Measurements from ENCODE around the gene CD59. TPM values are rescaled to one million over a fixed set of nuclear protein-coding genes. Genes with fewer than 3 reads are reported as not detected.

CD59 gene
- total and polyA plus RNA-seq, 2 experiments from 2014 or later: 298 to 346 TPM

DNA sequence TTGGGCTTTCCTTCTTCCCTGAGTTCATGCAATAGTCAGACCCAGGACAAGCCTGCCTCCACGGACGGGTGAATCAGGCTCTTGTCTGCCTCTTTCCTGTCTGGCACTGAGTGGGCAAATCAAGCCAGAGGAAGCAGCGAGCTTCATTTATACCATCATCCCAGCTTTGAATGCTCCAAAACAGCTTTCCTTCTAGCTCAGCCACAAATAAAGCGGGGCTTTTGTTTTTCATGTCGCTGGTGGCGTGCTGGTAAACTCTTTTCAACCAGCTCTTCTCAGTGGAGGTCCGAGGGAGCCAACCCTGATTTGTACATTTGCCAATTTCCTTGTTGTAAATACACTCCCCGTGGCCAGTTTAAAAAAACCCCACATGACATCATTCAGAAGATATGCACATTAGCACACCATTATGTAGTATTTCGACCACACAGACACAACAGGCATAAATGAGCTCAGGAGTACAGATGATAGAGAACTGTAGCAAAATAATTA is 44.2 kb downstream of the CD59 start:
- peak; percentile 89 for DNase-seq (ENCODE audit: low spot score)
- Histone ChIP-seq H2AFZ (peak overlapping the region; percentile 0), H3K4me2 (peak overlapping the region; percentile 59)

DNA sequence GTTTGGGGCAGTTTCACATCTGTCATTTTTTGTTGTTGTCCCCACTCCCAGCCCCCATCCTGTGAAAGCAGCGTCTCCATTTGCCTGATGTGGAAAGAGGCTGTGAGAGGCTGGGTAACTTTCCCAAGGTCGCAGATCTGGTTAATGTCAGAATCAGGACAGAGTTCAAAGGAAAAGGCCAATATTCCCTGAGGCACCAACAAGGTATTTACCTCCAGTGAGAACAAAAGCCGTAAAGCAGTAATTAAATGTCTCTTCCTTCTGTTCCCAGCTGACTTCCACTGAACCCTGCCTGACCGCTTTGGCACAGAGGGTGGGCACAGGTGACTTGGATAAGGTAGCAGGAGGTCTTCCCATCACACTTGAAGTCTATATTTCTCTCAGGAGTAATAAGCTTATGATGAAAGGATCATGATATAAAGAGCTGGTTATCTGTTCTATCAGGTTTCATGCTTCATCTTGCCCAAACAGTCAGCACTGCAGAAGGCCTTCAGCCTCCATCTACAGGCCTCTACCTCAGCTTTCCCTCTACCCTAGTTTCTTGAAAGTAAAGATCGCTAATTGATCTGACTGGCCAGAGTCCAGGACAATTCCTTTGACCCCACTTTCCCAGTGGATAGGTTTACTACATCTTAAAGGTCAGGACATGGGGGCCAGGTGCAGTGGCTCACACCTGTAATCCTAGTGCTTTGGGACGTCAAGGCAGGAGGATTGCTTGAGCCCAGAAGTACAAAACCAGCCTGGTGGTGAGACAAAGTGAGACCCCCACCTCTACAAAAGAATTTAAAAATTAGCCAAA is 45.0 kb downstream of the CD59 start:
- Histone ChIP-seq H3K36me3 (replicated peaks; ENCODE audit: insufficient read depth, low read depth) (no peaks in the 10 kb centered on the region), H3K4me2 (peak overlapping the region; percentile 59), H3K4me1 (ENCODE audit: insufficient read depth) (peaks cover 32% of the 10 kb centered on the region), H2AFZ (peak overlapping the region; percentile 0), H3K4me3 (no peak overlapping the region), H3K27ac (peak overlapping the region; percentile 93), H4K20me1 (ENCODE audit: insufficient read depth, poor library complexity, severe bottlenecking) (no peaks in the 10 kb centered on the region), H3K9me3 (ENCODE audit: low read depth) (no peaks in the 10 kb centered on the region), H3K79me2 (no peaks in the 10 kb centered on the region), H3K27me3 (no peaks in the 10 kb centered on the region), H3K9me2 (replicated peaks; ENCODE audit: insufficient read depth) (no peaks in the 10 kb centered on the region)
- 49% methylated on average over 6 of the region's 6 CpGs for WGBS (ENCODE audit: low lambda C conversion rate, missing lambda C conversion rate)
- no peak for TF ChIP-seq EZH2phosphoT487 (IDR thresholded peaks at IDR 0.05; ENCODE audit: low read depth, severe bottlenecking, unreplicated experiment)
- TF ChIP-seq, protein P1, sequence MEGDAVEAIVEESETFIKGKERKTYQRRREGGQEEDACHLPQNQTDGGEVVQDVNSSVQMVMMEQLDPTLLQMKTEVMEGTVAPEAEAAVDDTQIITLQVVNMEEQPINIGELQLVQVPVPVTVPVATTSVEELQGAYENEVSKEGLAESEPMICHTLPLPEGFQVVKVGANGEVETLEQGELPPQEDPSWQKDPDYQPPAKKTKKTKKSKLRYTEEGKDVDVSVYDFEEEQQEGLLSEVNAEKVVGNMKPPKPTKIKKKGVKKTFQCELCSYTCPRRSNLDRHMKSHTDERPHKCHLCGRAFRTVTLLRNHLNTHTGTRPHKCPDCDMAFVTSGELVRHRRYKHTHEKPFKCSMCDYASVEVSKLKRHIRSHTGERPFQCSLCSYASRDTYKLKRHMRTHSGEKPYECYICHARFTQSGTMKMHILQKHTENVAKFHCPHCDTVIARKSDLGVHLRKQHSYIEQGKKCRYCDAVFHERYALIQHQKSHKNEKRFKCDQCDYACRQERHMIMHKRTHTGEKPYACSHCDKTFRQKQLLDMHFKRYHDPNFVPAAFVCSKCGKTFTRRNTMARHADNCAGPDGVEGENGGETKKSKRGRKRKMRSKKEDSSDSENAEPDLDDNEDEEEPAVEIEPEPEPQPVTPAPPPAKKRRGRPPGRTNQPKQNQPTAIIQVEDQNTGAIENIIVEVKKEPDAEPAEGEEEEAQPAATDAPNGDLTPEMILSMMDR (IDR thresholded peaks at IDR 0.05; ENCODE audit: poor library complexity): no peak
- no peak for TF ChIP-seq EZH2 (IDR thresholded peaks at IDR 0.05; ENCODE audit: borderline replicate concordance)
- peak; percentile 56 for DNase-seq (ENCODE audit: low spot score)

More for the DNA sequence above, 44.2 kb downstream of the CD59 start:
- Histone ChIP-seq H3K4me1 (ENCODE audit: insufficient read depth) (peaks cover 32% of the 10 kb centered on the region), H3K4me3 (no peak overlapping the region), H3K27ac (peak overlapping the region; percentile 93), H4K20me1 (ENCODE audit: insufficient read depth, poor library complexity, severe bottlenecking) (no peaks in the 10 kb centered on the region), H3K36me3 (replicated peaks; ENCODE audit: insufficient read depth, low read depth) (no peaks in the 10 kb centered on the region), H3K9me2 (replicated peaks; ENCODE audit: insufficient read depth) (no peaks in the 10 kb centered on the region), H3K79me2 (no peaks in the 10 kb centered on the region), H3K27me3 (no peaks in the 10 kb centered on the region), H3K9me3 (ENCODE audit: low read depth) (no peaks in the 10 kb centered on the region)
- 29% methylated on average over 9 of the region's 9 CpGs for WGBS (ENCODE audit: low lambda C conversion rate, missing lambda C conversion rate)
- no peak for TF ChIP-seq EZH2phosphoT487 (IDR thresholded peaks at IDR 0.05; ENCODE audit: low read depth, severe bottlenecking, unreplicated experiment)
- TF ChIP-seq, protein P1 (IDR thresholded peaks at IDR 0.05; ENCODE audit: poor library complexity): no peak
- TF ChIP-seq EZH2 (IDR thresholded peaks at IDR 0.05; ENCODE audit: borderline replicate concordance): no peak

DNA sequence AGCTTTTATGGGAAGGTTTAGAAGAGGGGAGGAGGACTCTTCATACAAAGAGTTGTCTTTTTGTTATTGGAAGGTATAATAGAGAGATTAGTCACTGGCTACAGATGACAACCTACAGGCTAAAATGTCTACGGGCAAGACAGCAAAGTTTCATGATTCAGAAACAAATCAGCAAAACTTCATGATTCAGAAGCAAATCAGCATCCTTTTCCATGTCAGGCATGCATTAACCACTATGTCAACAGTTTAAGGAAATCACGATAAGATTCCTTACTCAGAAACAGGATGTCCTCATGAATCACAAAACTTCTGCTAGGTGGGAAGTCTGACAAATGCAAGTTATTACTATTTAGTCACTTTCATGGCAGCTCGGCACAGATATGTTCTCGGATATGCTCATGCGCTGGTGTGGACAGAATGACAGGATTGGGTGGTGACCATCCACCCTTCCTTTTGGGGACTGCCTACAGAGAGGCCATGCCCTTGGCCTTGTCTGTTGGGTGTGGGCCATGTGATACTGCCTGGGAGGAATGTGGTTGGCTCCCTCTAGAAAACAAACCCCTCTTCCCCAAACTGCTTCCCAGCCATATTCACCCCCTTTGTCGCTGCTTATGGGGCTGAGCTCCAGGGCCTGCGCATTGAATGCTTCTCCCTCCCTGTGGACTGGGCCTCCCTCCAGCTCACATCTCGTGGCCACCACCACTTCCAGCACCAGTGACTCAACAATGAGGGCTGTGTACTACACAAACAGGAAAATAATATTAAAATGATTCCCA is 45.7 kb downstream of the CD59 start:
- Histone ChIP-seq H3K4me3 (no peak overlapping the region), H3K4me2 (peak overlapping the region; percentile 59), H3K79me2 (no peaks in the 10 kb centered on the region), H3K4me1 (ENCODE audit: insufficient read depth) (peaks cover 32% of the 10 kb centered on the region), H3K27ac (peak overlapping the region; percentile 93), H3K9me3 (ENCODE audit: low read depth) (no peaks in the 10 kb centered on the region), H3K36me3 (replicated peaks; ENCODE audit: insufficient read depth, low read depth) (no peaks in the 10 kb centered on the region), H3K27me3 (no peaks in the 10 kb centered on the region), H4K20me1 (ENCODE audit: insufficient read depth, poor library complexity, severe bottlenecking) (no peaks in the 10 kb centered on the region), H3K9me2 (replicated peaks; ENCODE audit: insufficient read depth) (no peaks in the 10 kb centered on the region), H2AFZ (peak overlapping the region; percentile 9)
- no peak for TF ChIP-seq EZH2 (IDR thresholded peaks at IDR 0.05; ENCODE audit: borderline replicate concordance)
- TF ChIP-seq, protein P1 (IDR thresholded peaks at IDR 0.05; ENCODE audit: poor library complexity): no peak
- TF ChIP-seq EZH2phosphoT487 (IDR thresholded peaks at IDR 0.05; ENCODE audit: low read depth, severe bottlenecking, unreplicated experiment): no peak
- 58% methylated on average over 8 of the region's 8 CpGs for WGBS (ENCODE audit: low lambda C conversion rate, missing lambda C conversion rate)
- peak; percentile 52 for DNase-seq (ENCODE audit: low spot score)
